ENCODE results near the gene FAT1.

DNA sequence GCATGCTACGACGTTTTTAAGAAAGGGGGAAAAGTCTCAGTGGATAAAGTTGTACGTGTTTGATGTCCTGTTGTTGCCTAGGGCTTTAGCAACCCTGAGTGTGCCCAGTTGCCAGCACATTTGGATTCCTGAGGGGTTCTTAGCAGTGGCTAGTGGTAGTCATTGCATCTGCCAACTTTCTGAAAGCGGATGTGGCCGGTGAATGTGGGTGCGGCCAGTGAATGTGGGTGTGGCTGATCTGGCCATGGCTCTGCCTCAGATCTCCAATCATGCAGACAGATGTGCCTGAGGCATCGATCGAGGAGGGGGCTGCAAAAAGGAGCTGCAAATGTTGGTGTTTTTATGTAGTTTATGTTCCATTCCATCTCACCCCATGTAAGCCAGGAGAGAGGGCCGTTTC lies 41.5 kb upstream of the FAT1 start:
- TF ChIP-seq POLR2A (IDR thresholded peaks at IDR 0.05), result no peak
- TF ChIP-seq, protein P1, sequence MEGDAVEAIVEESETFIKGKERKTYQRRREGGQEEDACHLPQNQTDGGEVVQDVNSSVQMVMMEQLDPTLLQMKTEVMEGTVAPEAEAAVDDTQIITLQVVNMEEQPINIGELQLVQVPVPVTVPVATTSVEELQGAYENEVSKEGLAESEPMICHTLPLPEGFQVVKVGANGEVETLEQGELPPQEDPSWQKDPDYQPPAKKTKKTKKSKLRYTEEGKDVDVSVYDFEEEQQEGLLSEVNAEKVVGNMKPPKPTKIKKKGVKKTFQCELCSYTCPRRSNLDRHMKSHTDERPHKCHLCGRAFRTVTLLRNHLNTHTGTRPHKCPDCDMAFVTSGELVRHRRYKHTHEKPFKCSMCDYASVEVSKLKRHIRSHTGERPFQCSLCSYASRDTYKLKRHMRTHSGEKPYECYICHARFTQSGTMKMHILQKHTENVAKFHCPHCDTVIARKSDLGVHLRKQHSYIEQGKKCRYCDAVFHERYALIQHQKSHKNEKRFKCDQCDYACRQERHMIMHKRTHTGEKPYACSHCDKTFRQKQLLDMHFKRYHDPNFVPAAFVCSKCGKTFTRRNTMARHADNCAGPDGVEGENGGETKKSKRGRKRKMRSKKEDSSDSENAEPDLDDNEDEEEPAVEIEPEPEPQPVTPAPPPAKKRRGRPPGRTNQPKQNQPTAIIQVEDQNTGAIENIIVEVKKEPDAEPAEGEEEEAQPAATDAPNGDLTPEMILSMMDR (IDR thresholded peaks at IDR 0.05), result no peak

Data from sigmoid colon (tissue), 3 donors.